Measurements from ENCODE around the gene ARHGAP15.

ARHGAP15 gene

DNA sequence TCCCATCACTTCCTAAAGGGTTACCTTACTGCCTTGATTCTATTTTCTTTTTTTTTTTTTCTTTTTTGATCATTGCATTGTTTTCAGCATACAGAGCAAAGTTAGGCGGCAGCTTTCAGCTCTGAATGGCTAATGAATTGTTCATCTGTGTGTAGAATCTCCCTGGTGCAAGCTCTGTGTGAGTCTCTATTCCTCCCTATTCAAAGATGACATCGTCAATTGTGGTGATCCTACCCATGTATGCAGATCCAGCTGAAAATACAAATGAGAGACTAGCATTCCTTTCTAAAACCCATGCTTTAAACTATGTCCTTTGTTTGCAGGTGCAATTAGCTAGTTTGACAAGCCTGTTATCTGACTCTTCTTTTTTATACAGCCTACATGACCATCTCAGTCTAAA is 539.0 kb downstream of the ARHGAP15 start:
- H3K36me3 ChIP-seq: no peaks in the 10 kb centered on the region
- no peaks in the 10 kb centered on the region for H3K9me3 ChIP-seq
- H3K4me1 ChIP-seq: no peaks in the 10 kb centered on the region
- no peak for TF ChIP-seq CTCF (IDR thresholded peaks at IDR 0.05; ENCODE audit: low read depth, low read length)
- no peak overlapping the region for H3K4me3 ChIP-seq (ENCODE audit: low read depth, low read length)
- DNase-seq: no peak
- no peaks in the 10 kb centered on the region for H3K27me3 ChIP-seq

- H3K27me3 ChIP-seq: no peaks in the 10 kb centered on the region
- no peaks in the 10 kb centered on the region for H3K9me3 ChIP-seq
- no peak for TF ChIP-seq CTCF (IDR thresholded peaks at IDR 0.05; ENCODE audit: low read depth, low read length)
- no peak overlapping the region for H3K4me3 ChIP-seq (ENCODE audit: low read depth, low read length)
- no peak for DNase-seq
- no peaks in the 10 kb centered on the region for H3K36me3 ChIP-seq
- no peaks in the 10 kb centered on the region for H3K4me1 ChIP-seq
Observed at GRCh38 chr2:143674051-143674450, 544.8 kb downstream of the ARHGAP15 start.

DNA sequence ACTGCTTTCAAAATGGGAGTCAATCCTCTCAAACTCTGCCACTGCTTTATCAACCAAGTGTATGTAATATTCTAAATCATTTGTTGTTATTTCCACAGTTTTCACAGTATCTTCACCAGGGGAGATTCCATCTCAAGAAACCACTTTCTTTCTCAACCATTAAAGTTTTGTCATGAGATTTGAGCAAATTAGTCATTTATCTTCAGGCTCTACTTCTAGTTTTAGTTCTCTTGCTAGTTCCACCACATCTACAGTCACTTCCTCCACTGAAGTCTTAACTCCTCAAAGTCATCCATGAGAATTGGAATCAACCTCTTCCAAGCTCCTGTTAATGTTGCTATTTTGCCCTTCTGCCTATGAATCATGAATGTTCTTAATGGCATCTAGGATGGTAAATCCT is 545.8 kb downstream of the ARHGAP15 start:
- Histone ChIP-seq H3K36me3 (no peaks in the 10 kb centered on the region), H3K4me1 (no peaks in the 10 kb centered on the region), H3K27me3 (no peaks in the 10 kb centered on the region), H3K4me3 (ENCODE audit: low read depth, low read length) (no peak overlapping the region), H3K9me3 (no peaks in the 10 kb centered on the region)
- no peak for DNase-seq
- TF ChIP-seq CTCF (IDR thresholded peaks at IDR 0.05; ENCODE audit: low read depth, low read length): no peak

GRCh38 chr2:143679617-143680016 is 550.4 kb downstream of the ARHGAP15 start:
- Histone ChIP-seq H3K9me3 (no peaks in the 10 kb centered on the region), H3K27me3 (no peaks in the 10 kb centered on the region), H3K4me3 (ENCODE audit: low read depth, low read length) (no peak overlapping the region), H3K4me1 (no peaks in the 10 kb centered on the region), H3K36me3 (no peaks in the 10 kb centered on the region)
- no peak for TF ChIP-seq CTCF (IDR thresholded peaks at IDR 0.05; ENCODE audit: low read depth, low read length)
- no peak for DNase-seq

DNA sequence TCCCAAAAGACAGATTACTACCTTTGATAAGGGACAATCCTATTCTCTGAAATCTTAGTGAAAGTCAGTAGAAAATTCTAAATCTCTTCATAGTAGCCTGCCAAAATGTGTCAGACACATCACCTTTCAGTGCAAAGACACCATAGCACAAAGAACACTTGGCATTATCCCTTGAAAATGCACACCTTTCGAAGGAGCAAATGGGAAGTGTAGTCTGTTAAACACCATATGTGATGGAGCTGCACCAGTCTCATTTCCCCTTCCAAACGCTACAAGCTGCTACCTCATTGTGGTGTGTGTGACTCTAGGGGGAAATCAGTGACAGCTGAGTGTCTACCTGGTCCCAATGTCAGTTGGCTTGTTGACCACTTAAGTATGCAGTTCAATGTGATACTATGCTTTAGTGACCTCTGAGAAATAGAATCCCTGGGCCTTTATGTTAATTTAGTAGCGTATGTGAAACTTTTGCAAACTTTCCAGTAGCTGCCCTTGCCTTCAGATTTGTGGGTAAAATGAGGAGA is 551.7 kb downstream of the ARHGAP15 start:
- no peak overlapping the region for H3K4me3 ChIP-seq (ENCODE audit: low read depth, low read length)
- no peaks in the 10 kb centered on the region for H3K9me3 ChIP-seq
- no peak for TF ChIP-seq CTCF (IDR thresholded peaks at IDR 0.05; ENCODE audit: low read depth, low read length)
- no peaks in the 10 kb centered on the region for H3K36me3 ChIP-seq
- H3K4me1 ChIP-seq: no peaks in the 10 kb centered on the region
- no peak for DNase-seq
- no peaks in the 10 kb centered on the region for H3K27me3 ChIP-seq

- TF ChIP-seq CTCF (IDR thresholded peaks at IDR 0.05; ENCODE audit: low read depth, low read length): no peak
Observed at GRCh38 chr2:143682436-143683055, 553.3 kb downstream of the ARHGAP15 start.

More at GRCh38 chr2:143682436-143683055, 553.3 kb downstream of the ARHGAP15 start:
- Histone ChIP-seq H3K4me3 (ENCODE audit: low read depth, low read length) (no peak overlapping the region), H3K36me3 (no peaks in the 10 kb centered on the region), H3K4me1 (no peaks in the 10 kb centered on the region), H3K27me3 (no peaks in the 10 kb centered on the region), H3K9me3 (no peaks in the 10 kb centered on the region)
- DNase-seq: no peak
